Measurements from ENCODE around the gene NEIL1.

DNA sequence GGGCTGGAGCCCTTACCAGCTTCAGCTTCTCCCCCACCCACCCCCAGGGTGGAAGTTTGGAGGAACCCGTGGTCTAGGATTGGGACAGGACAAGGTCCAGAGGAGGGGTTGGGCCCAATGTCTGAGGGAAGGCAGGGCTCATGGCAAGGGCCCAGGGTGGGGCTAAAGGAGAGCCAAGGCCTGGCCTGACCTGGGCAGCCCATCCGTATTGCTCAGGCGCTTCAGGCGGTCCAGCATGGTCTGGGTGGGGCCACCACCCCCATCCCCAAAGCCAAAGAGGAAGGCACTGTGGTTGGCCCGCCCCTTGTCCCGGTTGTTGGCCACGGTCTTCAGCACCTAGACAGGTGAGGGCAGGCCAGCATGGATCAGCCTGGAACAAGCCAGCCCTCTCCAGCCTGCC, 14.0 kb downstream of the NEIL1 start:
- TF ChIP-seq SUZ12 (IDR thresholded peaks at IDR 0.05; ENCODE audit: low read length) (no peak), RFX5 (IDR thresholded peaks at IDR 0.05; ENCODE audit: borderline replicate concordance, low read depth, low read length) (no peak), PHF8 (conservative IDR thresholded peaks at IDR 0.05; ENCODE audit: low read depth, low read length) (no peak), EZH2 (IDR thresholded peaks at IDR 0.05; ENCODE audit: low read depth, low read length, severe bottlenecking) (no peak)
